Stimulated activated CD8-positive, alpha-beta memory T cell treated with anti-CD3 and anti-CD28 coated beads, Interleukin-7, amount 100 ng/mL, for 24 hours (primary cell): Measurements from ENCODE around the gene LIN28B.
"Not testable (repeated sequence)": the region's sequence is repeated elsewhere in the genome, so short reads cannot be mapped to it uniquely, and the experiment has no call there.

ENCODE experiments used
- DNase-seq: peaks from one replicate; pipeline ENCODE4 v3.0.0-alpha.2; 2020; ENCODE audit warnings: low read depth

LIN28B gene

DNA sequence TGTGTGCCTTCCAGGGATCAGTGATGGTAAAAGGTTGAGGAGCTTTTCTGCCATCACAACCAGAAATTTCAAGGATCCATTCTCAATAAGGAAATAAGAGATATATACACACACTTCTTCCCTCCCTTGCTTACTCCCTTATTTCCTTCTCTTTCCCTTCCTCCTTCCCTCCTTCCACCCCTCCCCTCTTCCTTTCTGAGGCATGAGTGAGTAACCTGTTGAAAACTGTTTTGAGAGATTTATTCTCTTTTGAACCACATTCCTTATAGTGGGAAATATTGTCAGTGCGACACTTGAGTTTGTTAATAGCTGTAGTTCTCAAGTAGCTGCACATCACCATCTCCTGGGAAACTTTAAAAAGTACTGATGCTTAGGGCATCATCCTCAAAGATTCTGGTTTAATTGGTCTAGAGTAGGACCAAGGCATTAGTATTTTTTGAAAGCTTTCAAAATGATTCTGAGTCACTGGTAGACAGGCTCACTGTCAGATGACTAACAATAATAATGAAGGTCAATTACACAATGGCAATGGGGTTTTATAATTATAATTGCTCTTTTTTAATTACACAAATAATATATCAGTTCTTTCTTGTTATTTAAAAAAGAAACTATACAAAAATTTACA lies 113.0 kb downstream of the LIN28B start:
- DNase-seq: no peak

DNA sequence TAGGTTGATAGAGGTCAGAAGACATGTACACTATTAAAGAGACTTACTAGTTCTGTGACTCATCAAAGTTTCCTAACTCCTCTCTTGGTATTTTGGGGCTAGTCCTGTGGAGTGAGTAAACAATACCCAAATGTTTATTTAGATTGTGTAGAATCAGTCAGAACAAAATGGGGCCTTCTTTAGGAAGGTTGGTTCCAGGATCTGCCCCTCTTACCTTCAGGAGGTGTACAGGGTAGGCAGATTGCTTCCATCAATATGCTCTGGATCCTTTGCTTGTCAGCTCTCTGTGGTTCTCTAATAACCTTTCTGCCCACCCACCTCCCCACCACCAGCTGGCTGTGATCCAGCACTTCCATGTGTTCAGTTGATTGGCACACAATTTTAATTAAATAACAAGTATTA lies 115.9 kb downstream of the LIN28B start:
- no peak for DNase-seq

DNA sequence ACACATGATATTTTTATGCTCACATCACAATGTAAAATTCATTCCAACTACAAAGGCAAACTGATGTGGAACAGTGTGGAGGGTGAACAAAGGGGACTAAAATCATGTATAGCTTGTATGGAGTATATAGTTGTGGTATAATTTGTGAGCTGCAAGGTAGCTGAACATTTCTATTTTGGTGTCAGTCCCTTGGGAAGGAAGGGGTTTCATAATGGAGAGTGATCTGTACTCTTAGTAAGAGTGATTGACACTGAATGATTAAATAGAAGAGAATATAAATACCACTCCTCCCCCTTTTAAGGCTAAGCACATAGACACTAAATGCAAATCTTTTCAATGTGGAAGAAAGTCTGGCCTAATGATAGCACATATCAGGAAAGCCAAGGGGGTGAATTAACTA lies 118.3 kb downstream of the LIN28B start:
- DNase-seq: no peak

DNA sequence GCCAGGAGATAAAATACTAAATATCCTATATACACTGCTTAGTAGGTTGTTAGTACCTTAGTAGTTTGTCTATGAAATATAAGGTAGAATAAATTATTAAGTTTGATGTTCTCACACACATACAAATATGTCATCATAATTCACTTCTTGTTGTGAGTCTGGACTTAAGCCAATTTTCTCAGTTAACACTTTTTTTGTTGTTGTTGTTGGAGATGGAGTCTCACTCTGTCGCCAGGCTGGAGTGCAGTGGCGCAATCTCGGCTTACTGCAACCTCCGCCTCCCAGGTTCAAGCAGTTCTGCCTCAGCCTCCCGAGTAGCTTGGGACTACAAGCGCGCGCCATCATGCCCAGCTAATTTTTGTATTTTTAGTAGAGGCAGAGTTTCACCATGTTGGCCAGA lies 119.5 kb downstream of the LIN28B start:
- DNase-seq: not testable (repeated sequence)

DNA sequence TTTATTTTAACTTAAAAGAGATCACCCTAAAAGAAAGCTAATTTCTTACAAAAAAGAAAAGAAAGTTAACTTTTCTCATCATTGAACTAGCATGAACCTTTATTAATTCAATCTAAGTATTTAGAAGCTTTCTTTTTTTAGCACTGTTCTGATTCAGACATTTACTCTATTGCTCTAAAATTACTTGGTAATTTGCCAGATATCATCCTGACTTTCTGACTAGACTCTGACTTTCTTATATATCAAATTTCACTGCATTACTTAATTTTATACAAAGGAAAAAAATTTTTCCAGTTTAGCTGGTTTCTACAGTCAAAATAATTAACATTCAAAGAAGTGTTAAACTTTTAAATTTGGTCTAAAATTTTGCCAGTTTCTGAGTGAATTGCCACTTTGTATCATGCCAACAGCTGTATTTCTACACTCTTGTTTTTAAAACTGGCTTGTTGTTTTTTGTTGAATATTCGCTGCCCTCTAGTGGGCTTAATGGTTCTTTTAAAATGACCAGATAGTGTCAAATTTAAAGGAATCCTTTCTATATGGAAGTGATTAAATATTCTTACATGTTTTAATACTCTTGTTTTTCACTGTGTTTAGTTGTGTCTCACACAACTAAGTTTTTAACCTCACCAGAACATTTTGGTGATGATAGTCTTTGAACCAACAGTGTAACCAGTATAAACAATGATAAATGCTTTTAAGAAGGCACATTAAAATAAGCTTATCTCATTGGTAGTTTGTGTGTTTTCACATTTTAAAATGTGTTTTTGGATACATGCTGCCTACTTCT lies 120.9 kb downstream of the LIN28B start:
- no peak for DNase-seq

DNA sequence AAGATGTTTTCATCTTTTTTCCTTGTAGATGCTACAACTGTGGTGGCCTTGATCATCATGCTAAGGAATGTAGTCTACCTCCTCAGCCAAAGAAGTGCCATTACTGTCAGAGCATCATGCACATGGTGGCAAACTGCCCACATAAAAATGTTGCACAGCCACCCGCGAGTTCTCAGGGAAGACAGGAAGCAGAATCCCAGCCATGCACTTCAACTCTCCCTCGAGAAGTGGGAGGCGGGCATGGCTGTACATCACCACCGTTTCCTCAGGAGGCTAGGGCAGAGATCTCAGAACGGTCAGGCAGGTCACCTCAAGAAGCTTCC lies 121.4 kb downstream of the LIN28B start:
- DNase-seq: no peak

DNA sequence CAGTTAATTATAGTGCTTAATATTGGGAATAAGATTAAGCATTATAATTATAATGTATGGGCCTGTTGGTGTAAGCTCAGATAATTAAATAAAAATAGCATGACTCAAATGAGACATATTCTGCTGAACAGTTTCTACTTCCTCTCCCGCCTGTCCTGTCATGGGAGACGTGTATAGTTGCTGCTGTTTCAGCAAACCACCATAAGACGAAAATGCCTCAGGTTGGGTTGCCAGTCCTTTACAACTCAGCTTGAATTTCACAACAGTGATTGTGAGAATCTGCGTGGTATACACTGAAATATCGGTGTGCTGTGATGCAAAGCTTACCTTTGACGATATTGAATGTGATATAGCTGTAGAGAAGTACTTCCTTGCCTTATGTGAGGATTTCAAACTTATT lies 123.4 kb downstream of the LIN28B start:
- no peak for DNase-seq

DNA sequence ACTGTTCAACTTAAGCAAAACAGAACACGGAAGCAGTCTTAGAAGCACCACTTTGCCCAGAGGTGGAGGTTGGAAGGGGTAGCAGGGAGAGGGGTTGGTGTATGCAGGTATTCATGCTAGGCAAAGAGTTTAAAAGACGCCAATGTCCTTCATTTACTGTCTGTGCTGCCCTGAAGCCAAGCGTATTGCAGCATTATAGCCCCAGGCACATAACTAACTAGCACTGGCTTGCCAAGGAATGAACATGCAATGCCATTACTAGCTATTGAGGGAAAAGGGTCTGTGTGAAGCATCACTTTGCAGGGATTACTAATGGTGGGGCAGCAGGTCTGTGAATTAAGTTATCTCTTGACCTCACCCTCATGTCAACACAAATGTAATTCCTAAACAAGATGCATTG lies 124.8 kb downstream of the LIN28B start:
- DNase-seq: not testable (repeated sequence)

DNA sequence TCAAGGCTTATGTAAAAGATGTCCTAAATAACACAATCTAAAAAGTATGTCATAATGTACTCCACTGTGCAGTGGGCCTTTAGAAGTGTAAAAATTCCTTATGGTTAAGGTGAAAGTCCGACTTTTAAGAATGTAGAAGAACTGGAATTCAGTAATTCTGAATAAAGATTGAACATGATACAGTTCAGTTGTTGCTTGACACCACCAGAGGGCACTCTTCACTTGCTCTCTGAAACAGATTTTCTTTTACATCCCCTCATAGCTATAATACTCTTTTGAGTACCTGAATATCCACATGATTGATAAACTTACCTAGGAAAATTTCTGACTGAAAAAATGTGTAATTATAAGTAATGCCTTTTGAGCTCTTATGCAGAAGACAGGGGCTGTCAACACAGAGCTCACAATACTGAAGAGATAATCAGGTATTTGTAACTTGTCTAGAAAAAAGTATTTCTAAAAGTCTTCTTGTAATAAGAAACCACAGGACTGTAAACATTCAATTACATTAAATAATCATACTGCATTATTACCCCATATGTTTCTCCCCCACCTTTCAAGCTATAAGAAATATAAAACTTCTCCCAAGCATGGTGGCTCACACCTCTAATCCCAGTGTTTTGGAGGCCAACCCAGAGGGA lies 130.8 kb downstream of the LIN28B start:
- DNase-seq: no peak

DNA sequence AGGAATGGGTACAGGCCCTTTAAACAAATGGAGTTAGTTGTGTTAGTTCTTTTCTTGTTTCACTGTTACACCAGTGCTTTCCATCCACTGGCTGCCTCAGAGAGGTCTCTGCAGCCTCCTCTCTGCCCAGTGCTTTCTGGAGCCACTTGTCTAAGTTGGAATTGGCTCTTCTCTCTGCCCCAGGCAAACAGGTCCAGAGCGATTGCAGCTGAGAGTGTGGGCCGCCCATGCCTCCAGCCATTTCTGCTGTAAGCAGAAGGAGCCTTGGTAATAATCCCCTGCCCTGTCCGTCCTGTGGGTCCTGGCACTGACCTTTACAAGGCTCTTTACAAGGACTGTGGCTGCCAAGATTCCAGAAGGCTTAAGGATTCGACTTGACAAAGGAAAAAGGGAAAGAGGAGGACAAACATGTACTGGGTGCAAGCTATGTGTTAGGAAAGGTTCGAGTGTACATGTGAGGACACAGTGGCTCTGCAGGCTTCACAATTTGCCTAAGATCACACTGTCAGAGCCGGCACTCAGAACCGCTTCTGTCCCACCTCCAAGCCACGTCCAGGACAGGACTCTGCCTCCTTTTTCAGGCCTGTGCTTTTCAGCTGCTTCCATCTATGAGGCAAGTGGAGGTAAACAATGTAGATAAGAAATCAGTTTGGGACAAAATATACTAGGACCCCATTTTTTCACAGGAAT lies 134.4 kb downstream of the LIN28B start:
- no peak for DNase-seq

DNA sequence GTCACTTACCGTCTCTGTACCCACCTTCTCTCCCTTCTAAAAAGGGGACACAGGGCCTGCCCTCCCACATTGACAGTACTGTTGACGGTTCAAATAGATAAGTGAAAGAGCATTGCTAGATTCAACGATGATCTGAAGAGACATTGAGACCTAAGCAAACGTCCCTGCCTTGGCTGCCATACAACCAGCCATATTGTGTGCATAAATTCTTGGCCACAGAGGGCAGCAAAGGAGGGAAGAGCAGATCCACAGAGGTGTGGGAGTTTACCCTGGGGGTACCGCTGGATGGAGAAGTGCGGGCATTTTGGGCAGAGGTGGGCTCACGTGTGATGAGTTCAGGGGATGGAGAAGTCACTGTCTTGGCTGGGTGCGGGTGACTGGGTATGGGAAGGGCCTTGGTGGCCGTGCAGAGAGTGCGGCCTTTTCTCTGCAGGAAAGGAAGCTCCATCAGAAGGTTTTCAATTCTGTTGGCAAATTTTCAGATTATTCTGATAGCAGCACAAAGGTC lies 137.3 kb downstream of the LIN28B start:
- DNase-seq: no peak

DNA sequence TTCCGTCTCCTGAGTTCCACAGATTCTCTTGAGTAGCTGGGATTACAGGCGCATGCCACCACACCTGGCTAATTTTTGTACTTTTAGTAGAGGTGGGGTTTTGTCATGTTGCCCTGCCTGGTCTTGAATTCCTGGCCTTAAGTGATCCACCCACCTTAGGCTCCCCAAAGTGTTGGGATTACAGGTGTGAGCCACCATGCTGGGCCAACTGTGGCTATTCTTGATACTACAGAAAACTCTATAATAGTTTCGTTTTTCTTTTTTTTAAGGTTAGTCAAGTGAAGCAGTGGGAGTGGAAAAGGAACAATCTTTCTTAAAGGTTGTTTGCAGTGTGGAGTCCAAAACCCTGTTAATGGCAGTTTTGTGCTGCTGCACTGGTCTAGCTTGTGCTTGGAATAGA lies 138.2 kb downstream of the LIN28B start:
- no peak for DNase-seq

DNA sequence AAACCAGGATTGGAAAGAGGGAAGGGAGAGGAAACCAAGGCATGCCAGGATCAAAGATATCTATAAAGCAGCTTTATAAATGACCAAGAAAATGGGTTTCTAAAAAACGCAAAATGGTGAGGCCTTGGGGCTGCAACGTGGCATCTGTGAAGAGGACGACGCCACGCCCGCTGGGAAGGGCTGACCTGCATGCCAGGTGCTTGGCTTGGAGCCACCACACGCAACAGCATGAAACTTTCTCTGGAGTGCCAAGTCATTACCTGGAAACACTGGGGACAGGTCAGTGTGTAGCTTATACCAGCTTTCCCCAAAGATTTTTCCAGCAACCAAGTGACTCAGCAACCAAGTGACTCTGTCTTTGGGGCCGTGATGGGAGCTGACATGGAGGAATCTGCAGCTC lies 140.4 kb downstream of the LIN28B start:
- DNase-seq: no peak

DNA sequence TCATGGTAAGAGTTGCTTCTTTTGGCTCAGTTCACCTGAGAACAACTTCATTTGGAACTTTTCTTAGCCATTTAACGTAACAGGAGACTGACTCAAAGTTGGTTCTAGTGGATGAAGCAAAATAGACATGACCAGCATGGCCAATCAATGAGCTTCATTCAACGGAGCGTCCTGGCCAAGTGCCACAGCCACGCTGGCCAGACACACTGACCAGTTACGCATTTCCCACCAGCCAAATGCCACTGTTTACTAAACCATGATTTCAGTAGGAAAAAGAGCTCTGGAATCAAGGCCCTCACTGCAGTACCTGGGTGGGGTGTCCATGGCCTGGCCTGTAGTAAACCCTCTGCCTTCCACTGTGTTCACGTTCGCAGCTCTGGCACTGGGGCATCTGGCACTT lies 142.5 kb downstream of the LIN28B start:
- DNase-seq: no peak

DNA sequence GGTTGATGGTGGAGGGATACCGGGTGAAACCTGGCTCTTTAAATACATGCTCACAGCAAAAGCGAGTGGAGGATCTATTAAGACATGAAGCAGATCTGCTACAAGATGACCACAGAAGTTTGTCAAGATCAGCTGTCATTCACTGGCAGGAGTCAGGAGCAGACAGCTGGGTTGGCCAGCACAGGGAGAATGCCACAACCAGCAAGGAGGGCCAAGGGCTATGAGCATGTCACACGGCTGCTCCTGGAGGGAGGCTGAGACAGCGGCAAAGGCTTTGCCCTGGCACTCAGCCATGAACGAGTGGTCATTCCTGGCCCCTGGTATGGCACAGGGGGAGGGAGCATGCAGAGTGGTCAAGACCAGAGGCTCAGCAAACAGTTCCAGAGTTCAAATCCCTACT lies 145.3 kb downstream of the LIN28B start:
- DNase-seq: no peak

DNA sequence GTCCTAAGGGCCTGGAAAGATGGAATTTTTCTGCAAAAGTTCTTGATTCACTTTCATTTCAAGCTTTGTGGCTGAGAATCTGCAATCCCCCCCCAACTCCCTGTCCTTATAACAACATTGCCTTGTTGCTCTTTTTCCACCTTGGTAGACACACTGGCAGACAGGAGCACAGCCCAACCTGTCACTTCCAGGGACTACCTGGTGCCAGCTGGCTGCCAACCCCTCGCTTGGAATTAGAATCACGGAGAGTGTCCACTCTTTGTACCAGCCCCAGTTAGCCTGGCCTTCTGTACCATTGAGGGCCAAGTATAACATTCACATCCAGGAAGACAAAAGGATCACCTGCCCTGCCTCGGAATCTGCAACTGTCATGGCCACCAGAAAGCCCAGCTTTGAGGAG lies 148.2 kb downstream of the LIN28B start:
- DNase-seq: no peak

DNA sequence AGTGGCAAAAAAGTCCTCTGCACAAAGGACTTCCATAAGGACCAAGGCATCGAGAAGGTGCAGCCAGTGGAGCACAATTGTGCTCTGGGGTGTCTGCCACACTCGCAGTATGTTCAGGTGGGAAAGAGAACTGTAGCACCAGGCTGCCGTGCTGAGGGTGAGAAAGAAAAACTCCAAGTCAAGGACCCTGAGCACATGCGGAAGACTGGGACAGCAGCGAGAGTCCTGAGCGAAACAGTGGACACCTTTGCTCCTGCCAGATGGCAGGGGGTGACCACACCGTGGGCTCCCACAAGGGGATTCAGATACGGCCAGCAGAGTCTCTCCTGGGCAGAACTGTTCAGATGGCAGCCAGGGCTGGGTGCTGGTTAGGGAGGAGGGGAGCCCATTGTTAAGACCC lies 149.4 kb downstream of the LIN28B start:
- no peak for DNase-seq

DNA sequence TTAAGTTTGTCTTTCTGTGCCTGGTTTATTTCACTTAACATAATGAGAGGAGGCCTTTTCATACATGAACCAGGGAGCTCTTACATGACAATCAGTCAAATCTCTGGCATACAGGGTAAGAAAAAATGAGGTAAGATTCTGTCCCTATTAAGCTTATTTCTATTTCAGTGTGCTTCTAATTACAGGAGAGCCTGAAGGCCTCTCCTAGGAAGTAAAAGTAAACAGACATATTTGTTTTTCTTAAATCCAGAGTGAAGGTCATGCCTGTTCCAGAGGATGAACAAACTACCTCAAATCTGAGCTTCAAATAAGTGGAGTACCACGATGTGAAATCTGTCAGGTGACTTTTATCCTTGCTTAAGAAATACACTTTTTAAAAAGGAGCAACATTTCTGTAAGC lies 150.3 kb downstream of the LIN28B start:
- DNase-seq: no peak

DNA sequence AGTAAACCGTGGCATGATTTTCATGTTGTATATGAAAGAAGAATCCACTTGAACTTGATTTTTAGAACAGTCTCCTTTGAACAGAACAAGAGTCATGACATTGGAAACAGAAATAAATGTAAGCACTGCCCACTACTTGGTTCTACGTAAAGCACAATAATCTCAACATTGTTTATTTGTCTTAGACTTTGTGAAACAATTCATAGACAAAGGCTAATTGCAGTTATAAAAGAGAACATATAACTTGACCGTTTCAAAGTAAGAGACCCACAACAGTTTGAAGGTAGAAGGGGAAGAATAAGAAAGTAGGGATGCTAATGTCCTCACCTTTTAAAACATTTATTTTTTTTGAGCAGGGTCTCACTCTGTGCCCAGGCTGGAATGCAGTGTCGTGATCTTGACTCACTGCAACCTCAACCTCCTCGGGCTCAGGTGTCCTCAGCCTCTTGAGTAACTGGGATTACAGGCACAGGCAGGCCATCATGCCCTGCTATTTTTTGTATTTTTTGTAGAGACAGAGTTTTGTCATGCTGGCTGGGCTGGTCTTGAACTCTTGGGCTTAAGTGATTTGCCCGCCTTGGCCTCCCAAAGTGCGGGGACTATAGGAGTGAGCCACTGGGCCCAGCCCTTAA lies 151.8 kb downstream of the LIN28B start:
- no peak for DNase-seq

DNA sequence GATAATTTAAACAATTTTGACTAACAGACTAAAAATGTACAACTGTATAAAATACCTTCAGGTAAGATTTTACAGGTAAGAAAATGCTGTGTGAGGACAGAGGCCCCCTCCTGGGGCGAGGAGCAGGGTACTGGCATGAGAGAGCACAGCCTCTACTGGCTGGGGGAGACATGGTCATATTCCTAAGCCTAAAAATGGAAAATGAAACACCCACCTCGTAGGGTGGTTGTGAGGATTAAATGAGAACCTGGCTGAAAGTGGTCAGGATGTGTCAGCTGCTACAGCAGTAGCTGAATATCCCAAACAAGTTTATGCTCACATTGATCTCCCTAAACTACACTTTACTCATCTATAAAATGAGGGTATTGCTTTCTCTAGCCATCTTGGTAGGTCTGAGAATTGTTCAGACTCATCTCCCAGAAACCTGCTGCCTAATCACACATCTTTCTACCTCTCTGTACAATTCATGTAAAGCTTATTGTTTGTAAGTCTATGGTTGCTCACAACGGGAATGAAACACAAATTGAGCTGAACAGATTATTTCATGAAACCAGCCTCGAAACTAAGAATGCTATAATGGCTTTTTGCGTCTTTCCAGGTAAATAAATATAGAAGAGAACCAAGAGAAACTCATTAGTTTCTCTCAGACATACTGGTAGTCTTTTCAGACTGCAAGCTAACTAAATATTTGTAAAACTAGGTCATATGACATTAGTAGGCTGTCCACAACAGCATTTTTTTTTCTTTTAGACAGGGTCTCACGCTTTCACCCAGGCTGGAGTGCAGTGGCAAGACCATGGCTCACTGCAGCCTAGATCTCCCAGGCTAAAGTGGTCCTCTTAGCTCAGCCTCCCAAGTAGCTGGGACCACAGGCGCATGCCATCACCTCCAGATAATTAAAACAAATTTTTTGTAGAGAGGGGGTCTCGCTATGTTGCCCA lies 153.3 kb downstream of the LIN28B start:
- DNase-seq: no peak

DNA sequence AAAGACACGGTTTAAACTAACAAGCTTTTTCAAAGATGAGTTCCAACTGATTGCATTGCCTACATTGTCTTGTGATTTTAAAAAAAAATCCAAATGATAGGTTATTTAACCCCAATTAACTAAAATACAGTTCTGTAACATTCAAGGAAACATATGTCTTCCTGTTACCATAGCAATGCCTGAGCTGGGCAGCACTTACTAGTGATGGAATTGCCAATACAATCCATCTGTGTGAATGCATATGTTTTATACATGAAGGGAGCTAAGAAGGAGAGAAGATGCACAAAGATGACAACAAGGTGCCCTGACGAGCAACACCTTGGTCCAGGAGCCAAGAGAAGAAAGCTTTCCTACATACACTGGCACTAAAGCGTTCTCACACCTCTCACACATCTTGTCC lies 154.2 kb downstream of the LIN28B start:
- no peak for DNase-seq
